NCI-H446 (cell line): Measurements from ENCODE around the gene METTL25B.

ENCODE experiments used
- DNase-seq, 2 experiments: peaks; one replicate each; lab custom pipeline; 2025; lab: John Stamatoyannopoulos, UW

Gene METTL25B

DNA sequence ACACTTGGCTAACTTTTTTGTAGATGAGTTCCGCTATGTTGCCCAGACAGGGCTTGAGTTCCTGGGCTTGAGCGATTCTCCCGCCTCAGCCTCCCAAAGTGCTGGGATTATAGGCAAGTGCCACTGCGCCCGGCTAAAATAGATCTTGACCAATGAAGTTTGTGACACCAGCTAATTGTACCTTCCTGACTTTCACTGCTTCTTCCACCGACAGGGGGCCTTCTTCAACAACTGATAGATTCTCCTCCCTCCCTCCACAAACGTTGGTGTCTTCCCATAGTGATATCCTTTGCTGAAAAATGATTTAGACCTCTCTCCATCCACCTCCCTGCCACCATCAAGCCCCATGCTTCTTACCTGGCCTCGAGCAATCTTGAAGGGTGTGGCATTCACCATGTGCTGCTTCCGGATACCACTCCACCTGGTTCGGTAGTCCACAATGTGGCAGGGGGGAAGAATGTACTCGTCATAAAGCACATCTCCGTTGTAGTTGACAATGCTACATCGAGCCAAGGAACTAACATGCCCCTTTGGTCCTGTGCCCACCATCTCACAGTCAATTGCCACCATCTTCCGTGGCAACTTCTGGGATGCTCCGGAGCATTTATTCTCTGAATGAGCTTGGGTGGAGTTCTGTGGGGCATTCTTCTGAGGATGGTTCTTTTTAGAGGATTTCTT, 1.6 kb upstream of the METTL25B start:
- DNase-seq = peak; percentile 44 to 60

DNA sequence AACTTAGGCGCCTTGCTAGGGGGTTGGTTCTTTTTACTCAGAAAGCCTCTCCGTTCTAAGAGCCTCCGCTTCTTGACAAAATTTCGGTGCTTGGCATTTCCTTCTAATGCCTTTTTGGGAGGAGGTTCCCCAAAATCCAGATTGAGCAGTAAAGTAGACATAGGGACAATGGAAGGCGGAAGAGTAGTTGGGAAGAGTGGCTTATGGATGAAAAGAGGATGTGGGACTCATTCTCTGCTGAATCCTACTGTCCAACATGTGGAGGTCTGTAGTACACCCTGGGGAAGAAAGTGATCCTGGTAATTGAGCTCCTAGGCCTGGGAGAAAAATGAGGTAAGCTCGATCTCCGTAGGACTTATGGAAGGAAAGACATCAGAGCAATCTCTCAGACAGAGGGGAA, 777 bp upstream of the METTL25B start:
- DNase-seq = no peak

GRCh38 chr1:156728599-156729462, 562 bp downstream of the METTL25B start, which contains the start of gene ISG20L2:
Gene ISG20L2, minus strand, starts transcription at chr1:156728766. Its CDS starts 1,114 bp downstream, at chr1:156727652.
- DNase-seq = peak; percentile 96 to 98

DNA sequence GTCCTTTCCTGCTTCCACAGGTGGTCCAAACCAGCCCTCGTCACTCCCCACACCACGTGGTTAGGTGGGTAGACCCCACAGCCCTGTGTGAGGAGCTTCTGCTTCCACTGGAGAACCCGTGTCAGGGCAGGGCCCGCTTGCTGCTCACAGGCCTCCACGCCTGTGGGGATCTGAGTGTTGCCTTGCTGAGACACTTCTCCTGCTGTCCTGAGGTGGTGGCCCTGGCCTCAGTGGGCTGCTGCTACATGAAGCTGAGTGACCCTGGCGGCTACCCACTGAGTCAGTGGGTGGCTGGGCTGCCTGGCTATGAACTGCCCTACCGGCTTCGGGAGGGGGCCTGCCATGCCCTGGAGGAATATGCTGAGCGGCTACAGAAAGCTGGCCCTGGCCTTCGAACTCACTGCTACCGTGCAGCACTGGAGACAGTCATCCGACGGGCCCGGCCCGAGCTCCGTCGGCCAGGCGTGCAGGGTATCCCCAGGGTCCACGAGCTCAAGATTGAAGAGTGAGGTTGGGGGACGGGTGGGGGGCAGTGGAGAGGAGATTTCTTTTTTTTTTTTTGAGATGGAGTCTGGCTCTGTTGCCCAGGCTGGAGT, 5.8 kb downstream of the METTL25B start:
- DNase-seq = no peak

GRCh38 chr1:156738407-156738806, 10.1 kb downstream of the METTL25B start:
- DNase-seq = no peak

GRCh38 chr1:156738916-156739315, 10.6 kb downstream of the METTL25B start:
- DNase-seq = no peak

DNA sequence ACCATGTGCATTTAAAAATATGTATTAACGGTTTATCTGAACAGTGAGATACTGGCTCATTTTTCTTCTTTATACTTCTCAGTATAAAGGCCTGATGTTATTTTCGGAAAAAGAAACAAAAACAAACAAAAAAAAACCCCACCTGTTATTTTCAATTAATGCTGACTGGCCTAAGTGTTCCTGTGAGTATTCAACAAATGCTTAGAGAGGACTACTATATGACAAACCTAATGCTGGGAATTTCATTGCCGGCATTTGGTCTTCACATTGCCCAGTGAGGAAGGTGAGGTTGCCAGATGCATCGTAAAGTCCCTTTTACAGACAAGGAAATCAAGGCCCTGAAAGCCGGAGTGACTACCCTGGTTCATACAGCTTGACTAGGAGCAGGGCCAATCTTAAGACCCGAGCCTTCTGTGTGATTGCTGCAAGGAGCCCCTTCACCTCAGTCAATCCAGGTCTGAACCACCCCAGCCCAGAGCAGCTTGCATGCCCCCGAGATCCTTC, 12.0 kb downstream of the METTL25B start:
- DNase-seq = peak in 1 of 2 experiments; percentile 40

DNA sequence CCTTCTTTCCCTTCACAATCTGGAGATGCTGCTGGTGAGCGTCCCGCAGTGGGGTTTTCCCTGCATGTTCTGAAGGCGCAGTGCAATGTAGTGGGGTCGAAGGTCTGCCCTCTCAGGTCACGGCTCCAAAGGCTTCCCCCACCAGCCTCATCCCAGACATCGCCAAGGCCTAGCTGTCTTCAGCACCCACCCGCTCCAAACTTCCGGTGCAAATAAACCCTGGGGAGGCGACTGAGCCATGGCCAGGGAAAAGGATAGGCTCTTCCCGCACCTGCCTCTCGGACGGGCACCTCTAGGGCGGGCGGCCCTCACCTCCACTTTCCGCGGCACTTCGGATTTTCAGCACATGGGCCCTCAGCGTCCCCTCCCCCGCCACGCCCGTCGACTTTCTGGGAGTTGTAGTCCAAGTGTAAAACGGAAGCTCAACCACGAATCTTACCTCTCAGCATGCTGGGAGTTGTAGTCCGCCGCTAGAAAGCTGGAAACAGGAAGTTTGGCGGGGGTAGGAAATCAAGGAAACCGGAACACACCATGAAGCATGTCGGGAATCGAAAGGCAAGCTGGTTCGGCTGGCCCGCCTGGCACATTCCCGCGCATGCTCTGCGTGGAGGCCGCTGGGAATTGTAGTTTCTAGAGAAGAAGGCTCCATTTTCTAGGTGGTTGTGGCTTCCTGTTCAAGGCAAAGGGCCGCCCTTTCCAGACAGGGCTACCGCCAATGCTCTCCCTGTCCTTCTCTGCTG, 12.6 kb downstream of the METTL25B start, which contains the start of gene MRPL24:
MRPL24 (minus strand) TSS at position 348 of the 740 bp plus-strand sequence. CDS start 2,384 bp downstream, outside the sequence.
- peak; percentile 99 for DNase-seq

GRCh38 chr1:156741481-156741983, 13.3 kb downstream of the METTL25B start:
- no peak for DNase-seq

GRCh38 chr1:156742017-156742416, 13.7 kb downstream of the METTL25B start:
- no peak for DNase-seq

DNA sequence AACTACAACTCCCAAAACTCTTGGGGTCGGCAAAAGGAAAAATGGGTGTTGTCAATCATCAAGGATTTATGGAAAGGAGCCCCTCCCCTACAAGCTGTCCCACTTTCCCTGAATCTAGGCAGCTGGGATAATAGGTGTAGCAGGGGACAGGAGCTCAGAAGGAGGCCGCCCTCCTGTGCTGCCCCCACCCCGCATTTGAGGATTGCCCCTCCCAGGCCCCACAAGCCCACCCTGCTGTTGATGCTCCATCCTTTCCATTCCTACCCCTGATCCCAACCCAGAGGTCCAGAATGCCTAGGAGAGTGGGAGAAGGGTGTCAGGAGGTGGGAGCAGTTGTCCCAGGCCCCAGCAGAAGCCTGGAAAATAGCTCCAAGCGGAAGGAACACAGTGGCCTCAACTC, 14.5 kb downstream of the METTL25B start:
- DNase-seq = no peak

DNA sequence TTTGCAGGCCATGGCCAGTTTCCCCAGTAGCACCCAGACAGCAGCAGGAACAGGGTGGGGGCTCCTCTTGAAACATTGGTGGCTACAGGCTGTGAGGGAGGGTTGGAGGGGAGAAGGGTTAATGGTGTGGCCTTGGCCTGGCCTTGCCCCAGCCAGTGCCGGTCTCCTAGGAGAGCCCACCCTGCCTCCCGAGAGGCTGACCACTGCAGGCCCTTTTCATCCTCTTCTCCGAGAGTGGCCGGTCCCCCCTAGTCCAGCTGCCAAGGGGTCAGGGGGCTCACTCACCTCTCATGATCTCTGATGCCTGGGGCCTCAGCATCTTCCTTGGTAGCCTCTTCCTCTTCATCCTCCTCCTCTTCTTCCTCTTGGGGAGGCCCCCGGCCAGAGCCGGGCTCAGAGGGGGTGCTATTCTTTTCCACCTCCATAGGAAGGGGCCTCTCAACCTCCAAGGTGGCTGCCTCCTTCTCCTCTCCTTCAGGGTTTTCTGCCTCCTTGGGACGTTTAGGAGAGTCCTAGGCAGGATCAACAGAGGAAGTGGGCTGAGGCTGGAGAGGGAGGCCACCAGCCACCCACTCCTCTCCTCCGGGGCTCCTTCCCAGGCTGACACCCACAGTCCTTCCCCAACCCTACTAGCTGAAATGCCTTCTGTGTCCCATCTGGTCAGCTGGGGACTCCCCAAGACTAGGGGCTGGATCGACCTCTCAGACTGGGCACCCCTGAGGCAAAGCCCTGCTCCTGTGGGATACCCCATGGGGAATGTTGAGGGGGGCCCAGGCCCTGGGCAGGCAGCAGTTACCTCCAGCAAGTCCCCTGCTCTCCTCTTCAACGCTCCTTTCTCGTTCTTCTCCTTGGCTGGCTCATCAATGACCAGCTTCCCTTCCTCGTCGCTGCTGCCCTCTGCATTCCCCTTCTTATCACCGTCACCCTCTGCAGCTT, 15.4 kb downstream of the METTL25B start:
- DNase-seq = no peak

- DNase-seq = no peak
Measured at GRCh38 chr1:156744344-156744743, 16.1 kb downstream of the METTL25B start.

DNA sequence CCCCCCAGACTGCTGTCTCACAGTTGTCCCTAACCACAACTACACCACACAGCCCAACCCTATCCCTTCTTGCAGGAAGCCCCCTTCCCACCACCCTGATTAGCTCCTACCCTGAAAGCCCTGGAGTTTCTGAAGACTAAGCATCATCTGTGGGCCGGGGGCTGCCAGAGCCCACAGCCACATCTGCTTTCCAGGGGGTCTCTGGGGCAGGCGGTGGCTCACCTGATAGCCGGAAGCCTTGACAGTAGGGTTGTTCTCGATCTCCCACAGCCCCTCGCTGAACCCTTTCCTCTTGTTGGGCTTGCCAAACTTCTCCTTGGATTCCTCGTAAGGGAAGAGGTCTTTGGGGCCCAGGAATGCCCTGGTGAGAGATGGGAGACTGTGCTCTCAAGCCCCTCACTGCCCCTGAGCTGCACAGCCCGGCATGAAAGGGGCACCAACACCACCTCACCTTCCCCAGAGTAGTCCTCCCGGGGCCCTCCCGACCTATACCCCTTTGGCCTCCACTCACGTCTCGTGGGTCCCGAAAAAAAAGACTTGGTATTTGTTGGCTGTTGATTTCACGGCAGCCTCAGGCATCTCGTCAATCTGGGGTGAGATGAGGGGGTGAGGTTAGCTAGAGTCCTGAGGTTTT, 16.6 kb downstream of the METTL25B start:
- no peak for DNase-seq

GRCh38 chr1:156745881-156746280, 17.6 kb downstream of the METTL25B start:
- no peak for DNase-seq

GRCh38 chr1:156746406-156746727, 18.1 kb downstream of the METTL25B start:
- no peak for DNase-seq

- DNase-seq = peak; percentile 62 to 79
Measured at GRCh38 chr1:156746728-156747631, 18.7 kb downstream of the METTL25B start.

GRCh38 chr1:156747742-156748669, 19.7 kb downstream of the METTL25B start:
- DNase-seq = no peak
